ENCODE results near the gene SNHG17.
"Not testable (repeated sequence)": the region's sequence is repeated elsewhere in the genome, so short reads cannot be mapped to it uniquely, and the experiment has no call there.

The SNHG17 gene

DNA sequence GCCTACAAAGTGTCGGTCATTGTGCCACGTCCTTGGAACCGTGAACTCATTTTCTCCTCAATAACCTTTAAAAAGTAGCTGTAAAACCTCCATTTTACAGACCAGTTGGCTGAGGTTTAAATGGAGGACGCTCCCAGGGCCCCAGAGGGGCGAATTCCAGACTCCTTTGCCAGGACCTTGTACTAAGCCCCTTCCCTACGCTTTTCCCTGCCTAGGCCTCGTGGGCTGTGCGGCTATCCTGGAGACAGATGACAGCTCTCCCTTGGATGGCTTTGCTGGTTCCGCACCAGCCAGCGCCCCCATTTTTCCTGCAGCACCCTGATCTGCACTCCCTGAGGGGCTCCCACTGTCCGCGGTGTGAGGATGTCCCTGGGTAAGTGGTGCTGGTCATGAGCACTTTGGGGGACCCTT is 12.1 kb upstream of the SNHG17 start:
- DNase-seq: no peak

DNA sequence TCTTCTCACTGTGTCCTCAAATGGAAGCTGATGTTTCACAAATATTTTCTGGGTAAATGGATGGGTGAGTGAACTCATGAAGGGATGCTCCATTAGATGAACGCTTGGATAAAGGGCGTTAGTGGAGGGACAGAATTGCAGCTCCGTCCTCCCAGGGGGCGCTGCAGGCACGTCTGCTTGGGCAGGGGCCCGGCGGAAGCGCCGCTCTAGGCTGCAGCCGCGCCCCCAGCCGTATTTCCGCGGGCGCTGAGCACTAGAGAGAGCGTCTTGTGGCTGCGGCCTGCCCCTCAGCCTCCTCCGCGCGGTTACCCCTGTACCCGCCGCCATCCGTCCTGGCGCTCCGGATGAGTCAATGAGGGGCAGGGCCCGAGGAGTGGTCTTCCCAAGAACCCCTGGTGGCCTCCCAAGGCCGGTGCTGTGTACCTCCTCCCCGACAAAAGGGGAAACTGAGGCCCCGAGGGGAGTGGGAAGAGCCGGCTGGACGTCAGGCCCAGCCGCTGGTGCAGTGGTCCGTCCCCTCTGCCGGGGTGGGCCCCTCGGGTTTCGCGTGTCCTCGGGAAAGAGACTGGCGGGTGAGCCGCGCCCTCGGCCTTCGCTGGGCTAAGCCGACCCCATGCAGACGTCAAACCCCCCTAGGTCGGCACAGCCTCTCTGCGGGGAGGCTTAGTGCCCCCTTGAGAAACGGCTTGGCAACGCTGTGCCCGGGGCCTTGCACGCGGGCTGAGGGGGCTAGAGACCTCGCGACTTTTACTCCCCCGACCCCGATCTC is 11.5 kb upstream of the SNHG17 start:
- DNase-seq: peak; percentile 93

DNA sequence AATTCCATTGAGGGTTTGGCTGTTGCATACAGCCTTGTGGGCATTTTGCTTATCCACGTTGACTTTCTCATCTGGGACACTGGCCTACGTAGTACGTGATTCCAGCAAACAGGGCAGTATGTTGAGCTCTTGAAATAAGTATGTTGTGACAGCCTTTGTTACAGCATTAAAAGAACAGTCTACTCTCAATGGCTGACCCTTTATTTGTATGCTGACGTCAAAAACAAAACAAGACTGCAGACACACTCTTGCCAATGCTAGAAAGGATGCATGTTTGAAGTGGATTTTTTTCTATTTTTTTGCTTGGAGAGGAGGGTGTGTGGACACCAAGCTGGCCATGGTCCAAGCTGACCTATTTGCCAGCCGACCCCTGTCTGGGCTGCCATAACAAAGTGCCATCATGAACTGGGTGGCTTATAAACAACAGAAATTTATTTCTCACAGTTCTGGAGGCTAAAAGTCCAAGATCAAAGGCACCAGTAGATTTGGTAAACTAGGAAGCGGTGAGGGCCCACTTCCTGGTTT is 10.8 kb upstream of the SNHG17 start:
- no peak for DNase-seq

DNA sequence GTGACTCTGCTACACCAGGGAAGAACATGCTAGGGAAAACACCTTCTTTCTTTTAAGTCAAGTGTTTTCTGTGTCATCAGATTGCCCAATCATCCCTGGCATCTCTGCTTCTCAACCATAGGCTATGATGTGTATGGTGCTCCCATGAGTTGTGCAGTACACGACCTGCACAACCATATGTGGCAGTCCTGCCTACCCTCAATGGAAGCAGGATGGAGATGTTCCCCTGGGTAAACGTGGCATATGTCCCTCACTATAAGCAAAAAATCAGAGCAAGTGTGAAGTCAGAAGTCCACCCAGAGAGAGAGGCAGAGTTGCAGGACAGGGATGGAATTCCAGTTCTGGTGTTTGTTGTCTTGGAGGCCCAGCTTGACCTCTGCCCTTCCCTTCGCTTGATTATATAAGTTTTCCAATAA is 10.3 kb upstream of the SNHG17 start:
- no peak for DNase-seq

DNA sequence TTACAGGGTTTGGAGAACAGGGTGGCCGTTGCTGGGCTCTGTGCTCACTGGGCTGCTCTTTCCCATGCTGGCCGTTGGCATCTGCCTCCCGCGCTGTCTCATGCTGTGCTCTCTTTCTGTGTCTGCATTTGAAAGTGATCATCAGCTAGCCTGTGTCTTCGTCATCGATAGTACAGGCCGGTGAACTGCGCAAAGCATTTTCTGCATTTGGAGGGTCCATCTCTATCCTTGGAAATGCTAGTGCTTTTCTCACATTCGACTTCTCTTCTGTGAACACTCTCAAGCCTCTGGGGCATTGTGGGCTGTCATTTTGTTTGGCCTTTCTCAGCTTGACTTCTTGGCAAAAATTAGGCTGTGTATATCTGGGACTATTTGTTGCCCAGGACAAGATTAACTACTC is 6.8 kb upstream of the SNHG17 start:
- DNase-seq: peak; percentile 65

DNA sequence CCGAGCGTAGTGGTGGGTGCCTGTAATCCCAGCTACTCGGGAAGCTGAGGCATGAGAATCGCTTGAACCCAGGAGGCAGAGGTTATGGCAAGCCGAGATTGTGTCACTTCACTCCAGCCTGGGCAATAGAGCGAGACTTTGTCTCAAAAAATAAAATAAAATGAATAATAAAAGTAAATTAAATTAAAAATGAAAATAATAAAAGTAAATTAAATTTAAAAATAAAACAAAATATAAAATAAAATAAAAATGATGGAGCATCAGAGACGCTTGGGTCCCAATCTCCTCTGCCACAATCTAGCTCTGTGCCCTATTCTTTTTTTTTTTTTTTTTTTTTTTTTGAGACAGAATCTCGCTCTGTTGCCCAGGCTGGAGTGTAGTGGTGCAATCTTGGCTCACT is 6.0 kb upstream of the SNHG17 start:
- not testable (repeated sequence) for DNase-seq

DNA sequence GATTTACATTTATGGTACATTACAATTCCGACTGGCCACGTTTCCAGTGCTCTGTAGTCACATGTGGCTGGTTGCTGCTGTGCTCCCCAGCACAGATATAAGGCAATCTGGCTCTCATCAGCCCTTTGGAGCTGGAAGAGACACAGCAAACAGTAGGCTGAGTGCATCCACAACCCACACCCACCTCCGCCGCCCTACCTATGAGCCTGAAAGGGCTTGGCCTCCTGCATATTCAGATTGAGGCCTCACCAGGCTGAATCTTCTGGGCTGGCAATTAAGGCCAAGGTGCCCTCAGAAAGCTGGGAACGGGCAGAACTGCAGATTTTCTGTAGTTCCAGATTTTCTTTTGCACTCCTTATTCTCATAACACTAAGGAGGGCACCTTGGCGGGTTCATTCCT is 2.7 kb upstream of the SNHG17 start:
- no peak for DNase-seq

DNA sequence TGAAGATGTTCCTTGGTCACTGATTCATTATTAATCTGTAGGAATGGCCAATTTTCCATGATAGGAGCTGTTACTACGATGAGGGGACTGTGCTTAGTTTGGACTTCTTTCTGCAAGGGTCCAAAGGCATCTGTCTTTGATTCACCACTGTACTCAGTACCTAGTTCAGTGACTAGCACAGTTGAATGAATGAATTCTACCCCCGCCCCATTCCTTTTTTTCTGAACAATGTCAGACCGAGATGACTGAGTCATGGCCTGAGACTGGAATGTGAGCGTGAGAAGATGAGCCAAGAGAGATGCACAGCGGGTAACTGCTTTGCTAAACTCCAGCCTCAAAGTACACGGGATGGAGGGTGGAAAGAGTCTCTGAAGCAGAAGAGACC is 419 bp upstream of the SNHG17 start:
- no peak for DNase-seq

DNA sequence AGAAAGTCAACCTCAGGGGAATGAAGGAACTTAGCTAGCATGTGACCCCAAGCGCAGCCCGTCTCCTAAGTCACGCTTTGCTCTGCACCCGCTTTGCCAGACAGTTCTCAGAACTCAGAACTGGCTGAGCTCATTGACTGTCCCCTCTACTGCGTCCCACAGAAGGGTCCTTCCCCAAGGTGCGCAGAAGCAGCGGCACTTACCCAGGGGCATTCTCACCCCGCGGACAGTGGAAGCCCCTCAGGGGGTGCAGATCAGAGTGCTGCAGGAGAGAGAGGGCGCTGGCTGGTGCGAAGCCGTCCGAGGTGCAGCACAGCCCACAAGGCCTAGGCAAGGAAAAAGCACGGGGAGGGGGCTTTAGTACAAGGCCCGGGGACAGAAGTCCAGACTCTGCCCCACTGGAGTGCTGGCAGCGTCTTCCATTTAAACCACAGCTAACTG is 807 bp downstream of the SNHG17 start:
- DNase-seq: no peak

DNA sequence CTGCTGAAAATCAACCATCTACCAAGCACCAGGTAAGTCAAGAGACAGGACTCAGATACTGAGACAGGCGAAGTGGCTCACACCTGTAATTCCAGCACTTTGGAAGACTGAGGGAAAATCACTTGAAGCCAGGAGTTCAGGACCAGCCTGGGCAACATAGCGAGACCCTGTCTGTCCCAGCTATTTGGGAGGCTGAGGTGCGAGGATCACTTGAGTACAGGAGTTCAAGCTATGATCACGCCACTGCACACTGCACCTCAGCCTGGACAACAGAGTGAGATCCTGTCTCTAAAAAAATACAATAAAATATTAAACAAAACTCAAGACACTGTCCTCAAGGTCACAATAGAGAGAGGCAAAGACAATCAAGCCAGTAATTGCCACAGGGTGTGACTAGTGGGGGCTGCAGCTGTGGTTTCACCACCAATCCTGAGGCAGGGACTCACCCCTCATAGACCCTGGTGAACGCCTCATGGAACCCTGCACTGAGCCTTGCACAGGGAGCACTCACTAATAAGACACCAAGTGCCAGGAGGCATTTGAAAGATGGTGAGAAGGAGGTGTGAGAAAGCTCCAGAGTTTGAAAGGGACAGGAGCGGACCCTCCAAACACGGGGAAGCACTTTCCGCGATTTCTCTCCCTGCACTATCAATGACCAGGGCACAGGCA is 1.7 kb downstream of the SNHG17 start:
- no peak for DNase-seq

DNA sequence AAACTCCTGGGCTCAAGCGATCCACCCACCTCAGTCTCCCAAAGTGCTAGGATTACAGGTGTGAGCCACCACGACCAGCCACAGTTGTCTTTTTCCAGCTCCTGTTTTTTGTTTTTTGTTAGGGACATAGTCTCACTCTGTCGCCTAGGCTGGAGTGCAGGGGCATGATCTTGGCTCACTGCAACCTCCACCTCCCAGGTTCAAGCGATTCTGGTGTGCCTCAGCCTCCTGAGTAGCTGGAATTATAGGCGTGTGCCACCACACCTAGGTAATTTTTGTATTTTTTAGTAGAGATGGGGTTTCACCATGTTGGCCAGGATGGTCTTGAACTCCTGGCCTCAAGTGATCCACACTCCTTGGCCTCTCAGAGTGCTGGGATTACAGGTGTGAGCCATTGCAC is 2.3 kb downstream of the SNHG17 start:
- not testable (repeated sequence) for DNase-seq

DNA sequence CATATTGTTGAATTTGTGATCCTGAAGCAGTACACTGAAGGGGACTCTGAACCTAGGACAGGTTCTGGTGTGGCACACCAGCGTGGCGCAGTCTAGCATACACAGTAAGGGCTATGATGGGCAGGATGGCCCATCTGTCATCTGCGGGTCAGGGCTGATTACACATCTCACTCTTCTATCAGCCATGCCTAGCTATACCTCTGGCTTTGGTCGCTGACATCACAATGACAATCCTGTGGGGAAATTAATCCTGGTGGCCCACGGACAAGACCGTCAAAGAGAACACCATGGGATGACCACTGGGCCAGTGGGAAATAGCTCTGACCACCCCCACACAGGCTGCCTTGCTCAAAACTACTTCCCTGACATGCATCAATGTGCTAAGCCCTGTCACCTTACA is 2.8 kb downstream of the SNHG17 start:
- no peak for DNase-seq

DNA sequence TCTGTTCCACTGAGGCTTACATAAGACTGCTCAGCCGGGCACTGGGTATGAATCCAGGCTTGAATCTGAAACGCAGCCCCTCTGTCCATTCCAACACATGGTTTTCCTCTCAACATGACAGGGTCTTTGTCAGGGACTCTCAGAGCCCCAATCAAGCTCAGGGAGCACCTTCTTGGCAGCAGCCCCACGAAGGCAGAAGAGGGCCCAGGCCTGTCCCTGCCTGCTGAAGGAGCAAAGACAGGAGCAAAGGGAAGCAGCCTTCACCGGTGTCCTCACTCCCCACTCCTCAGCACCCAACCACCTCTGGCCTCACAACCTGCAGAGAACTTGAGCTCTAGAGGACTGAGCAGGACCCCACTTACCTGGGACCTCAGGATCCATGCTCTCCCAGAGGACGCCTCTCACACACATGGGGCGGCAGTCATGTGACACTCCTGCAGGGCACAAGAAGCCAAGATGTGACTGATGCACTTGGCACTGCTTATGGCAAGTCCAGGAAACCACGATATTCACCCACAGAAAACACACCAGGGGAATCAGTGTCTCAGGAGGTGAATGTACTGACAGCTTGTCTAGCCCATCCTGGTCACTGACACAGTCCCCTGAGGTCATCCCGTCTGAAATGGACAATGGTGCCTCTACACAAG is 4.3 kb downstream of the SNHG17 start:
- no peak for DNase-seq

DNA sequence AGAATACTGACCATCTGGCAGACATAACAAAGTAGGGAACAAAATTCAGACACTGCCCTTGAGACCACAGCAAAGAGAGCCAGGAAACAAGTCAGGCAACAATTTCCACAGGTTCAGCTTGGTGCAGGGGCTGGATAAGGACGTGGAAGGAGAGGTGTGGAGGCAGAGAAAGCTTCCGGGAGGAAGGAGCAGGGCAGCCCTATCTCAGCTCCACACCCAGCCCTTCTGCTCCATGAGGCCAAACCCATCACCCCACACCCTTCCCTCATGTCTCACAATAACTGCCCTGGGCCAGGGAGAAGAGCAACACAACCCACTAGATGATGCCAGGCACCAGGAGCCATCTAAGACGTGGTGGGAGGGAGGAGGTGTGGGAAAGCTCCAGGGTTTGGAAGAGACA is 5.8 kb downstream of the SNHG17 start:
- no peak for DNase-seq

DNA sequence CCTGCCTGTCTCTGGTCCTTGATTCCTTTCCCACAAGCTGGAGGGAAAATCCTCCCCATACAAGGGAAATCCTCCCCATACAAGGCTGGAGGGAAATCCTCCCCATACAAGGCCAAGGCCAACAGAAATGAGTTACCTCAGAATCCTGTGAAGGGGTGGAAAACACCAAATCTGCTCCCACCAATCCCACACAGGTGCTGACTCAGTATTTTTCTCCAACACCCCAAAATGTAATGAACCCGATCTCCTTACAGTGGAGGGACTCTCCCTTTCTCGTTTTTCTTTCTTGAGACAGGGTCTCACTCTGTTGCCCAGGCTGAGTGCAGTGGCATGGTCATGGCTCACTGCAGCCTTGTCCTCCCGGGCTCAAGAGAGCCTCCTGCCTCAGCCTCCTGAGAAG is 6.3 kb downstream of the SNHG17 start:
- DNase-seq: no peak

DNA sequence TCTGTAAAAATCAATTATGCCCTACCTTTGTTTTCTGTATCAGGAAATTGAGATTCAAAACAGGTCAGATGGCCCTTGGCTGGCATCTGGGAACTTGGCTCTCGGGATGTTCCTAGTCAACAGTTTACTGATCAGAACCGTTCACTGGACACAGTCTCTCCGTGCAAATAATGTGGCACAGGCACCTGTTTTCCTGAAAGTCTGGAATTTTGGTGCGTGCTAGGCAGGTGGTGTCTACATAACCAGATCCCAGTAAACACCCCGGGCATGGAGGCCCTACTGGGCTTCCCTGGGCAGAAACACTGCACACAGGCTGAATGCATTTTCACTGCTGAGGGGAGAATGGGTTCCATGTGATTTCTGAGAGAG is 7.5 kb downstream of the SNHG17 start:
- DNase-seq: no peak

DNA sequence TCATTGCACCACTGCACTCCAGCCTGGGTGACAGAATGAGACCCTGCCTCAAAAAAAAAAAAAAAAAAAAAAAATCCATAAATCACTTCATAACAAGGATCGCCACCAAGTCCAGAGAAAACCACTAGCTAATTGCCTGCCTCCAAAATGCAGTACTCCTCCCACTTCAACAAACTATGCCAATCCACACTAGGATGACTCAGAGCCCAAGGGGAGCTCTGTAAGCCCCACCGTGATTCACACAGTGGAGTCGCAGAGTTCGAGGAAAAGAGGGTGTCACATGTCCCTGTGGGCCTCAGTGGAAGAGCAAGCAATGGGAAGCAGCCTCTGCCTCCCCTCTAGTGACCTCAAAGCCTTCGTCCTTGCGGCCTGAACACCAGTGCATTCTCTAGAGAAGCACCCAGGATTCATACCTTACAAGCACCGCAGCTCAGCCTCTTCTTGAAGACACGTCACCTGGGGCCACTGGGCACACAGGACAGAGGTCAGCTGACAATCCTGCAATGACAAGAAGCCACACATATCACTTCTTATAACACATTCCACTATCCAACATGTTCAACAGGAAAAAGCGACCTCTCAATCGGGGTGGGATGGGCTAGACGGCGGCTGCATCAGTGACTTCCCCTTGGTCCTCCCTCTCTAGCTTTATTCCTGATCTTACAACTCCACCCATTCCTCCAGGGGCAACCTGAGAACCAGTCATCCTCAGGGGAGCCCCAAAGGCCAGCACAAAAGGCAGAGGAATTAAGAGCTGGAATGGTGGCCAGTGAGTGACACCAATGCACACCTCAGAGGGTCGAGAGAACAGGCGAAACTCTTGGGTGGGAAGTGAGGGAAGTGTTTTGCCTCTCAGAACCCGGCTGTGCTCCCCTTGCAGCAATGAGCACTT is 8.9 kb downstream of the SNHG17 start:
- no peak for DNase-seq

DNA sequence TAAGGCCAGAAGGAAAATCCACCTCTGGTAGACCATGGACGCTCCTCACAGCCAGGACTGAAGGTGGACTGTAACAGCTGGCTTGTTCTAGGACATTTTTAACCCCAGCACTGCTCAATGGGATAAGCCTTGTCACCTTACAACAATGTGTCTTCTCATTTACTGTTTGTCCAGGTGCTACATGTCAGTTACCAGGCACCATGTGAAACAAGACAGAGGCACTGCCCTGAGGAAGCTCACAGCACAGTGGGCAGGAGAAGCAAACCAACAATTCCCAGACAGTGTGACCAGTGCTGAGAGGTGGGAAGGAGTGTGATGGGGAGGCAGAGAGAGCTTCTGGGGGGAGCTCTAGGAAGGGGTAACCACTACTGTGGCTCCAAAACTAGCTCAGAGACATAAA is 10.7 kb downstream of the SNHG17 start:
- DNase-seq: no peak

DNA sequence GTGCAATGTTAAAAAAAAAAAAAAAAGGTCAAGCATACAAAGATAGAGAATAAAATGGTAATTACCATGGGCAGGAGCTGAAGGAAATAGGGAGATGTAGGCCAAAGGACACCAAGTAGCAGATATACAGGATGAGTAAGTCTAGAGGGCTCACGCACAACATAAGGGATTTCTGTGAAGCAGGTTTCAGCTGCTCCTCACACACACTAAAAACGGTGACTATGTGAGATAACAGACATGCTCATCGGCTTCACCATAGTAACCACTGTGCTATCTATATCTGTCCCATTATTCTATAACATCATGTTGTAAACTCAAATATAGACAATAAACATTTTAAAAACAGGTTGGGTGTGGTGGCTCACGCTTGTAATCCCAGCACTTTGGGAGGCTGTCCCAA is 11.6 kb downstream of the SNHG17 start:
- no peak for DNase-seq

DNA sequence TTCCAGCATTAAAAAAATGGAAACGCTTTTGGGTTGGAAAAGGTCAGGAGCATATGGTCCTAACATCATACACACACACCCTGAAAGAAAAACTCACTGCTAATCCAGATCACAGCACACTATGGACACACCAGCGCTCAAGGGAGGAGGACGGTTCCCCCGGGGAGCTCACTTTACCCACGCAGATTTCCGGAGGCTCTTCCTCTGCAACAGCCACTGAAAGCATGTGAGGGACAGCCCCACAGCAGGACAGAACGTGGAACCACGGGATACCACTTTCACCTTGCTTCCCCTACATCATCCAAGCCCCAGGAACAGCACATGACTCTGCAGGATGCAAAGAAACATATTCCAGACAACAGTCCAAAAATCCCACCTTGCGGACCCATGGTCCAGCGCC is 13.2 kb downstream of the SNHG17 start:
- DNase-seq: no peak

DNA sequence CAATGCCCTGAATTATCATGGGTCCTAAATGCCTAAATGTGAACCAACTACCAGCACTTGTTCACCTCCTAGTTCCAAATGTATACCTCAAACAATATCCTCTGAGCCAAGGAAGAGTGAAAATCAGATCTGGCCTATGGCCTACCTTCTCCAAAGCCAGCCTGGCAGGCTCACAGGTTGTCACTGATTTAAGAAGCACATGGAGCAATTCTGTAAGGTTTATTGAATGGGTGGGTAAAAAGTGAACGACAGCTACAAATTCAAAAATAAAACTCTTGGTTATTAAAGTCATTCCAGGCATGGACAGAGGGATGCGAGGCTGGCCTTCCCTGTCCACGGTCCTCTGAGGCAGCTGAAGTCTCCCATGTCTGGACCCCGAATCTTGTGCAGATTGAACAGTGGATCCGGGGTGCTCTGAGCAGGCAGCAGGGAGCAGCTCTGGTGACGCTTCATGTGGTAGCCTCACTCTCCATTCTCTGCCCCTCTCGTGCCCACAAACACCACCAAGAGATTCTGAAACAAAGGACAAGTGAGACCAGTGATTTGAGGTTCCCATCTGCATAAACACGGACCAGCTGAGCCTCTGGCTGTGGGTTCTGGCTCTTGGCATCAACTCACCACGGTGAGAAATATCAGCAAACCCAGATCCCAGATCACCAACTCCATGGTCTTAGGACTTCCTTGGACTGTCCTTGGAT is 14.6 kb downstream of the SNHG17 start:
- DNase-seq: no peak

DNA sequence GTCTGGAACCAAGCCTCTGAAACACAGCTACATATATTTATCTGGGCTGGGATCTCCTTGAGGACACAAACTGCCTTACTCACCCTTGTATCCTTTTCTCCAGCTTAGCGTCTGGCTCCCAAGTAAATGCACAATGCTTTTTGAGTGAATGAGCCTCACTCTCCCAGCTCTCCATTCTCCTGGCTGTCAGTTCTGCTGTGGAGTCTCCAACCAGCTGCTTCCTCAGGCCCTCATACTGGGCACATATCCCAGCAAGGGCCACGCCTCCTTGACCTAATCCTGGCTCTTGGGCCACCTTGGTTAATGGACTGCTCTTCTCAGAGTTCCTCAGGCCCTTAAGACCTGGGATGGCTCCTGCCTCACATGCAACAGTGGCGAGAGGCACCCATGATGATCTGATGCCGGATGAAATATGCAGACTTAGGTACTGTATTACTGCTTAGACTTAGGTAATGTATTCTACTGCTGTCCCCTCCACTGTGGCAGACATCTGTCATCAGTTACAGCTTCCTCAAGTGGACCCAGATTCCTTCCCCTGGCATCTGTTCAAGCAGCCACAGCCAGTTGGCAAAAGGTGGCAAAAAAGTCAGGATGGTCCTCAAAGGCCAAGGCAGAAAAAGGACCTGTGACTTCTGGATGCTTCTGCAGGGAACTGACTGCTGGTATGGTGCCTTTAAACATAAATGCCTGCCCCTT is 16.5 kb downstream of the SNHG17 start:
- no peak for DNase-seq

Data from NCI-H2227 treated with DMSO at 0.1 percent for 48 hours (cell line).